Mucosa of descending colon (tissue), 3 donors: ENCODE results near the gene KIAA0825. TPM values are rescaled to one million over a fixed set of nuclear protein-coding genes. Genes with fewer than 3 reads are reported as not detected.

Experiments
- ATAC-seq: fragments of 200-7000 bp; cut with Tn5 transposase; one replicate; pipeline ENCODE4 v1.9.1; 2020; ENCODE audit warnings: mild to moderate bottlenecking, moderate library complexity
- DNase-seq, 3 donors: peaks; one replicate each; pipeline ENCODE4 v3.0.0-alpha.2; 2020
- H3K36me3 ChIP-seq: fragments of 200-600 bp; one replicate; pipeline ENCODE4 v1.8.0; 2021; ENCODE audit warnings: low read depth, mild to moderate bottlenecking
- H3K4me1 ChIP-seq: fragments of 200-600 bp; one replicate; pipeline ENCODE4 v1.8.0; 2021; ENCODE audit warnings: low read depth, mild to moderate bottlenecking
- H3K4me3 ChIP-seq: fragments of 200-600 bp; one replicate; pipeline ENCODE4 v1.8.0; 2021; ENCODE audit warnings: mild to moderate bottlenecking
- H3K9me3 ChIP-seq: fragments of 200-600 bp; one replicate; pipeline ENCODE4 v1.8.0; 2021; ENCODE audit warnings: mild to moderate bottlenecking
- CTCF ChIP-seq: fragments of 200-600 bp; IDR thresholded peaks from one replicate; pipeline ENCODE4 v1.8.0; 2022; ENCODE audit warnings: antibody characterized with exemption, mild to moderate bottlenecking
- intact Hi-C, 2 donors: fragments of 100-400 bp; cut with DNase I in 1 of 2; cut with micrococcal nuclease in 1 of 2; formaldehyde crosslinking; loops; one replicate each; pipeline versions ENCODE4 v1.11.0 to v1.11.1; 2022; cut with DNase I, micrococcal nuclease
- total RNA-seq, 3 donors: library from RNA; stranded (reverse); fragmentation: NEBNext Ultra II Directional in 2 of 3; extraction: Animal tissue kit (Norgen Biotek cat#: 25700) in 2 of 3; gene quantifications; one replicate each; pipeline versions ENCODE4 v1.2.1 to v1.2.4, GENCODE V29; 2021 to 2023
- donor health status: DM: no; HTN: no; CAD: no; lungs with moderate emphysema.
- donor health status: DM: no; HTN: no; CAD: no.
- donor health status: DM: no; HTN: yes; CAD: no.

The KIAA0825 gene
- total RNA-seq, 3 donors from 2014 or later, result 2.6 to 3.6 (median 3.1) TPM

GRCh38 chr5:94217216-94217615, 401.2 kb downstream of the KIAA0825 start:
- no peak for TF ChIP-seq CTCF
- ATAC-seq (no peak), DNase-seq (no peak)
- intact Hi-C loops, result no loop called here
- no peaks in the 10 kb centered on the region for H3K4me1 ChIP-seq
- no peaks in the 10 kb centered on the region for H3K36me3 ChIP-seq
- H3K4me3 ChIP-seq, result no peak overlapping the region
- H3K9me3 ChIP-seq, result no peaks in the 10 kb centered on the region

- no peak for TF ChIP-seq CTCF
- ATAC-seq (no peak), DNase-seq (no peak)
- intact Hi-C loops, result no loop called here
- Histone ChIP-seq H3K4me1 (no peaks in the 10 kb centered on the region), H3K4me3 (no peak overlapping the region), H3K9me3 (no peaks in the 10 kb centered on the region), H3K36me3 (no peaks in the 10 kb centered on the region)
These were observed 405.9 kb downstream of the KIAA0825 start for GRCh38 chr5:94212476-94212875.

- ATAC-seq, result no peak
- no peak for TF ChIP-seq CTCF
- intact Hi-C loops, result no loop called here
- Histone ChIP-seq H3K9me3 (no peaks in the 10 kb centered on the region), H3K36me3 (no peaks in the 10 kb centered on the region), H3K4me1 (no peaks in the 10 kb centered on the region), H3K4me3 (no peak overlapping the region)
- DNase-seq, result no peak
These were observed 408.5 kb downstream of the KIAA0825 start for GRCh38 chr5:94209774-94210355.

GRCh38 chr5:94209272-94209671, 409.1 kb downstream of the KIAA0825 start:
- DNase-seq (no peak), ATAC-seq (no peak)
- Histone ChIP-seq H3K4me3 (no peak overlapping the region), H3K9me3 (no peaks in the 10 kb centered on the region), H3K4me1 (no peaks in the 10 kb centered on the region), H3K36me3 (no peaks in the 10 kb centered on the region)
- intact Hi-C loops, result no loop called here
- no peak for TF ChIP-seq CTCF

- ATAC-seq (no peak), DNase-seq (no peak)
- Histone ChIP-seq H3K4me1 (no peaks in the 10 kb centered on the region), H3K9me3 (no peaks in the 10 kb centered on the region), H3K4me3 (no peak overlapping the region), H3K36me3 (no peaks in the 10 kb centered on the region)
- intact Hi-C loops, result no loop called here
- no peak for TF ChIP-seq CTCF
These were observed 418.8 kb downstream of the KIAA0825 start for GRCh38 chr5:94199566-94199965.

- H3K4me3 ChIP-seq, result no peak overlapping the region
- intact Hi-C loops, result no loop called here
- no peaks in the 10 kb centered on the region for H3K4me1 ChIP-seq
- ATAC-seq (no peak), DNase-seq (no peak)
- TF ChIP-seq CTCF, result no peak
- H3K36me3 ChIP-seq, result no peaks in the 10 kb centered on the region
- H3K9me3 ChIP-seq, result no peaks in the 10 kb centered on the region
These were observed 420.4 kb downstream of the KIAA0825 start for GRCh38 chr5:94197970-94198369.
